Transverse colon (tissue), 4 donors: ENCODE data around the gene BMP7. TPM values are rescaled to one million over a fixed set of nuclear protein-coding genes. Genes with fewer than 3 reads are reported as not detected.

Experiments used
- DNase-seq: peaks from one replicate; pipeline ENCODE4 v3.0.0-alpha.2; 2019
- H3K27ac ChIP-seq, 4 donors: fragments of 200-600 bp; sonication (generic); 2 replicates each; pipeline ENCODE4 v1.5.1; 2016 to 2018; ENCODE audit warnings: inconsistent platforms in 4 of 4
- H3K27me3 ChIP-seq: fragments of 200-600 bp; sonication (generic); 2 replicates; pipeline ENCODE4 v1.5.1; 2017; ENCODE audit warnings: inconsistent platforms
- H3K36me3 ChIP-seq, 4 donors: fragments of 200-600 bp; sonication (generic); 2 replicates each; pipeline ENCODE4 v1.5.1; 2017 to 2019; ENCODE audit warnings: inconsistent platforms in 4 of 4
- H3K4me1 ChIP-seq, 4 donors: fragments of 200-600 bp; sonication (generic); 2 replicates each; pipeline ENCODE4 v1.5.1; 2017 to 2020; ENCODE audit warnings: inconsistent platforms in 4 of 4
- H3K4me3 ChIP-seq, 4 donors: fragments of 200-600 bp; sonication (generic); 1 replicate in 1 of 4; 2 replicates in 3 of 4; pipeline versions ENCODE4 v1.5.1 to v1.6.1; 2017 to 2019; ENCODE audit warnings: inconsistent platforms in 4 of 4
- H3K9me3 ChIP-seq, 2 donors: fragments of 200-600 bp; sonication (generic); 2 replicates each; pipeline ENCODE4 v1.5.1; 2017 to 2019; ENCODE audit warnings: inconsistent platforms in 2 of 2
- EP300 ChIP-seq: sonication (generic); formaldehyde crosslinking; IDR thresholded peaks from one replicate; pipeline ENCODE4 v1.6.1; 2017; ENCODE audit warnings: antibody characterized with exemption, low read depth
- POLR2A ChIP-seq: fragments of 450-650 bp; IDR thresholded peaks from one replicate; pipeline ENCODE4 v1.6.1; 2016; ENCODE audit warnings: antibody characterized with exemption, mild to moderate bottlenecking, moderate library complexity
- POLR2AphosphoS5 ChIP-seq, 3 donors: sonication (generic); formaldehyde crosslinking; IDR thresholded peaks; one replicate each; pipeline ENCODE4 v1.6.1; 2016; ENCODE audit warnings: antibody characterized with exemption in 3 of 3
- WGBS, 2 donors: methylation state at CpG; one replicate each; pipeline ENCODE4 v1.1.5; 2018; ENCODE audit warnings: low coverage in 1 of 2; 5-methylcytosine and 5-hydroxymethylcytosine counted together
- in situ Hi-C, 4 donors: fragments of 200-750 bp; cut with MboI; loops; one replicate each; pipeline versions ENCODE4 v1.15.0 to v1.15.1; 2017; ENCODE audit warnings: low sequenced_read_pairs in 3 of 4, low pct_ligation_motif_present in 1 of 4, low pct_unique_long_range_greater_than_20kb in 1 of 4
- intact Hi-C: fragments of 100-400 bp; cut with DNase I; formaldehyde crosslinking; loops from one replicate; pipeline ENCODE4 v1.15.1; 2023; ENCODE audit warnings: low total_unique reads
- small RNA-seq, 4 donors: library from RNA; depleted of rRNA; stranded (forward); fragments of <200 nt; gene quantifications; one replicate each; pipeline ENCODE3, GENCODE V24; 2016
- total RNA-seq, 4 donors: library from RNA; depleted of rRNA; stranded (reverse); fragments of >200 nt; gene quantifications; one replicate each; pipeline ENCODE4 v1.1.0, GENCODE V29; 2016
- TF ChIP-seq, protein P1 (sequence below), 5 experiments: fragments of 200-600 bp in 3 of 5; fragments of 450-650 bp in 2 of 5; sonication (generic) in 3 of 5; IDR thresholded peaks; 1 replicate in 2 of 5; 2 replicates in 3 of 5; pipeline ENCODE4 v1.5.1; 2016 to 2017; ENCODE audit warnings: antibody characterized with exemption in 5 of 5, inconsistent platforms in 3 of 5, mild to moderate bottlenecking in 2 of 5, moderate library complexity in 1 of 5

Gene BMP7
- total RNA-seq, 4 donors from 2014 or later: 1.4 to 2.2 (median 1.5) TPM; not detected in 1

DNA sequence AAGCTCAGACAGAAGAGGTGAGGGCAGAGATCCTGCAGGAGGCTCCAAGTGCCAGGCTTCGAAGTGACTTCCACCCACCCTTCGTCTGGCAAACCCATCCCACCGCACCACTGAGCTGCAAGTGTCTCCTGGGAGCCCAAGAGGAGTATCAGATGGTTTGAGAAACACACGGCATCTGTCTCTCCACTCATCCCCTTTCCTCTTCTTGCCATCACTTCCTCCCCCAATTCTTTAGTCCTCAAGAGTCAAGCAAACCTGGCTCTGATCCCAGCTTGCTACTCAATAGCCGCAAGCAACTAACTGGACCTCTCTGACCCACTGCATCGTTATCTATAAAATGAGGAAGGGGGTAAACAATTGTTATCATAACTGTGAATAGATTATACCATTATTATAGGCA, 142.1 kb downstream of the BMP7 start:
- in situ Hi-C loops: no loop called here
- DNase-seq: no peak
- H3K4me3 ChIP-seq: no peak overlapping the region
- TF ChIP-seq EP300: no peak
- TF ChIP-seq, protein P1, sequence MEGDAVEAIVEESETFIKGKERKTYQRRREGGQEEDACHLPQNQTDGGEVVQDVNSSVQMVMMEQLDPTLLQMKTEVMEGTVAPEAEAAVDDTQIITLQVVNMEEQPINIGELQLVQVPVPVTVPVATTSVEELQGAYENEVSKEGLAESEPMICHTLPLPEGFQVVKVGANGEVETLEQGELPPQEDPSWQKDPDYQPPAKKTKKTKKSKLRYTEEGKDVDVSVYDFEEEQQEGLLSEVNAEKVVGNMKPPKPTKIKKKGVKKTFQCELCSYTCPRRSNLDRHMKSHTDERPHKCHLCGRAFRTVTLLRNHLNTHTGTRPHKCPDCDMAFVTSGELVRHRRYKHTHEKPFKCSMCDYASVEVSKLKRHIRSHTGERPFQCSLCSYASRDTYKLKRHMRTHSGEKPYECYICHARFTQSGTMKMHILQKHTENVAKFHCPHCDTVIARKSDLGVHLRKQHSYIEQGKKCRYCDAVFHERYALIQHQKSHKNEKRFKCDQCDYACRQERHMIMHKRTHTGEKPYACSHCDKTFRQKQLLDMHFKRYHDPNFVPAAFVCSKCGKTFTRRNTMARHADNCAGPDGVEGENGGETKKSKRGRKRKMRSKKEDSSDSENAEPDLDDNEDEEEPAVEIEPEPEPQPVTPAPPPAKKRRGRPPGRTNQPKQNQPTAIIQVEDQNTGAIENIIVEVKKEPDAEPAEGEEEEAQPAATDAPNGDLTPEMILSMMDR (IDR thresholded peaks at IDR 0.05): no peak
- no peak for TF ChIP-seq POLR2A
- H3K27me3 ChIP-seq: no peaks in the 10 kb centered on the region
- no peak overlapping the region for H3K27ac ChIP-seq
- no peaks in the 10 kb centered on the region for H3K9me3 ChIP-seq
- no peaks in the 10 kb centered on the region for H3K36me3 ChIP-seq
- 75 to 82% methylated on average over 2 to 6 of the region's 6 CpGs for WGBS, 2 donors
- intact Hi-C loops: no loop called here
- no peaks in the 10 kb centered on the region for H3K4me1 ChIP-seq

DNA sequence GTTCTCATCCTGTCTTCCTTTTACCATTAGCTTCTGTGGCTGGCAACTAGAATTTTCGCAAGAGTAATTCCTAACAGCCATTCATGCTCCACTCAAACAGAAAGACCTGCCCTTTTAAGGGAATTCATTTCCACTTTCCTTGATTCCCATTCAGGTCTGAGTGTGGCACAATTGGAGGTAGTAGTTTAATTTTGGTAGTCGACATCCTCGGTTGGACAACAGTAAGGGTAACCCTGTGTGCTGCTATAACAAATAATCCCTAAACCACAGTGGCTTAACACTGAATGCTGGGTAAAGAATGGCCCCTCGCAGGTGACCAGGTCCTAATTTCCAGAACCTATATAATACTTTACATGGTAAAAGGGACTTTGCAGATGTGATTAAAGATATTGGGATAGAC, 142.9 kb downstream of the BMP7 start:
- H3K27me3 ChIP-seq: no peaks in the 10 kb centered on the region
- H3K36me3 ChIP-seq: no peaks in the 10 kb centered on the region
- TF ChIP-seq, protein P1 (IDR thresholded peaks at IDR 0.05): no peak
- TF ChIP-seq POLR2AphosphoS5 (IDR thresholded peaks at IDR 0.05) (no peak), EP300 (no peak), POLR2A (no peak)
- no peak for DNase-seq
- no peaks in the 10 kb centered on the region for H3K9me3 ChIP-seq
- intact Hi-C loops: no loop called here
- no peak overlapping the region for H3K27ac ChIP-seq
- no peak overlapping the region for H3K4me3 ChIP-seq
- in situ Hi-C loops: no loop called here
- whole genome bisulfite sequencing, 2 donors: 95 to 98% methylated on average over 4 of the region's 4 CpGs
- no peaks in the 10 kb centered on the region for H3K4me1 ChIP-seq

DNA sequence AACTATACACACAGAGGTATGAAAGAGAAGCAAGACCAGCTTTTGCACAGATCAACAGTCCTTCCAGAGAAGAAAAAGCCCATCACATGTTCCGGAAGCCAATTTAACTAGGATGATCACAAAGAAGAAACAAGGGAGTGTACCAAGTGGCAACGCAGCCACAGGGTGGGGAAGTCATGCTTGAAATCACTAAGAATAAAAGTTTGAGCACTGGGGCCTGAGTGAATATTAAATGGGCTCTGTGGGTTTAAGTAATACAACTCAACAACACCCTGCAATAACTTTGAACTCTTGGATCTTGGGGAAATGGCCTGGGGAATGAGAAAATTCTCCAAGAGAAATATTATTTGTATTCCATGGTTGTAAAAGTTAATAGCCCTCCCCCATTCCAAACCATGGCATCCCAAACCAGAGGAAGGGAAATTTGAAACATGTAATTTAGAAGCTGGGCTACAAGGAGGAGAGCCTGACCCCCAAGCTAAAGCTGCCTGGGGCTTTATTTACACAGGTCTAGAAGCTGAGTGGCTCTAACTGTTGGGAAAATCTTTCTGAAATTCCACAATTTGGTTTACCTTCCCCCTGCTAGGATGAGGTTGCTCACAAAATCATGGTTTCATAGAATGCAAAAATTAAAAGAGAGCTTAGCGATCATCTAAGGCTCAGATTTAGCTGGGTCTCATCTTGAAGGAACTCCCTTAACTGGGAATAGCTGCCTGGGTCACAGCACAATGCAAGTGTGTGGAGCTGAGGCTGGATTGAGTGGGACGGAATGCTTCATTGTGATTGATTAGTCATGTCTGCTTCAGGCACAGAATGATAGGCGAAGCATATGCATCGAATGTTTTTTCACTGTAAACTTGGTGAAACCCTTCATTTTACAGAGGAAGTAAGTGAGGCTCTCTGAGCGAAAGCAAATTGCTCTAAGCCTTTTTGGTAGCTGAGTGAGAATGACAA, 143.6 kb downstream of the BMP7 start:
- DNase-seq: no peak
- WGBS, 2 donors: 79 to 100% methylated on average over 2 to 7 of the region's 7 CpGs
- TF ChIP-seq POLR2AphosphoS5 (IDR thresholded peaks at IDR 0.05): no peak
- TF ChIP-seq POLR2A: no peak
- no peak for TF ChIP-seq EP300
- TF ChIP-seq, protein P1 (IDR thresholded peaks at IDR 0.05): no peak
- Histone ChIP-seq H3K9me3 (no peaks in the 10 kb centered on the region), H3K4me1 (no peaks in the 10 kb centered on the region), H3K27me3 (no peaks in the 10 kb centered on the region), H3K36me3 (no peaks in the 10 kb centered on the region), H3K4me3 (no peak overlapping the region), H3K27ac (no peak overlapping the region)
- intact Hi-C loops: no loop called here
- in situ Hi-C loops: no loop called here

DNA sequence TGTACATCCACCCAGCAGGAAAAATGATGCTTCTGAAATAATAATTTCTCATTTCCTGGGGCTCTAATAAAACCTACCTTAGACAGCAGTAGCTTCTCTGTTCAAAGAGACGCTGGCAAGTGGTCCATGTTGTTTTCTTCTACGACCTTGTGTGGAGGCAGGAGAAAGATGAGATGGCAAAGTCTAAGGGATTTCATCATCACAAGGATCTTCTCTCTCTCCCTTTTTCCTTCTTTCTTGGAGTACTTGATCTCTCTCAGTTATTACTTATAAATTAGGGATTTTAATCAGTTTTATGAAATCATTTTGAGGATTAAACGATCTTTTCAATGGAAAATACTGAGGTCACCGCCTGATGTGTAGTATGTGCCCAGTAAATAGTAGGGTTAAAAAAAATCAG, 147.5 kb downstream of the BMP7 start:
- no peak for DNase-seq
- H3K36me3 ChIP-seq: no peaks in the 10 kb centered on the region
- 80 to 82% methylated on average over 4 of the region's 4 CpGs for WGBS, 2 donors
- no peaks in the 10 kb centered on the region for H3K4me1 ChIP-seq
- intact Hi-C loops: no loop called here
- H3K4me3 ChIP-seq: no peak overlapping the region
- in situ Hi-C loops: no loop called here
- H3K27ac ChIP-seq: no peak overlapping the region
- H3K9me3 ChIP-seq: no peaks in the 10 kb centered on the region
- H3K27me3 ChIP-seq: no peaks in the 10 kb centered on the region
- TF ChIP-seq EP300 (no peak), POLR2A (no peak), POLR2AphosphoS5 (IDR thresholded peaks at IDR 0.05) (no peak)
- TF ChIP-seq, protein P1 (IDR thresholded peaks at IDR 0.05): no peak

Small RNA genes lying within 50 kb of the gene (small RNA-seq; reads per million reads assigned to genes)
- gene RF00019: 0 reads per million in 4 donors

Other genes with a start within 250 kb of the BMP7 start
- gene SPO11, start 63.2 kb upstream of the BMP7 start, total RNA-seq: not detected
- gene RAE1, start 84.6 kb upstream of the BMP7 start, total RNA-seq: 10 to 100 TPM in 3 of 4 donors, 1 to 10 TPM in 1; 5.6 to 29.9 (median 15.2) TPM
- gene RBM38, start 124.8 kb upstream of the BMP7 start, total RNA-seq: 10 to 100 TPM; 26.5 to 37.4 (median 30.4) TPM